BLaER1 (cell line): ENCODE data around the gene ARHGAP26.

ENCODE experiments used
- H3K27ac ChIP-seq: shearing (Covaris generic); formaldehyde crosslinking; 2 replicates; pipeline ENCODE4 v1.8.1; 2022
- H3K27me3 ChIP-seq: shearing (Covaris generic); formaldehyde crosslinking; 2 replicates; pipeline ENCODE4 v1.8.1; 2022
- H3K36me3 ChIP-seq: shearing (Covaris generic); formaldehyde crosslinking; 2 replicates; pipeline ENCODE4 v1.8.1; 2022
- H3K4me1 ChIP-seq: shearing (Covaris generic); formaldehyde crosslinking; 2 replicates; pipeline ENCODE4 v1.8.1; 2022
- H3K4me2 ChIP-seq: shearing (Covaris generic); formaldehyde crosslinking; 2 replicates; pipeline ENCODE4 v1.8.1; 2022
- H3K4me3 ChIP-seq: shearing (Covaris generic); formaldehyde crosslinking; 2 replicates; pipeline ENCODE4 v1.8.1; 2022
- H3K9ac ChIP-seq: shearing (Covaris generic); formaldehyde crosslinking; 2 replicates; pipeline ENCODE4 v1.8.1; 2022
- H3K9me3 ChIP-seq: shearing (Covaris generic); formaldehyde crosslinking; 2 replicates; pipeline ENCODE4 v1.8.1; 2022
- H4K20me1 ChIP-seq: shearing (Covaris generic); formaldehyde crosslinking; 2 replicates; pipeline ENCODE4 v1.8.1; 2022
- Cebpa-rat ChIP-seq: shearing (Covaris generic); IDR thresholded peaks from 2 replicates; pipeline ENCODE4 v1.8.1; 2022

The ARHGAP26 gene

DNA sequence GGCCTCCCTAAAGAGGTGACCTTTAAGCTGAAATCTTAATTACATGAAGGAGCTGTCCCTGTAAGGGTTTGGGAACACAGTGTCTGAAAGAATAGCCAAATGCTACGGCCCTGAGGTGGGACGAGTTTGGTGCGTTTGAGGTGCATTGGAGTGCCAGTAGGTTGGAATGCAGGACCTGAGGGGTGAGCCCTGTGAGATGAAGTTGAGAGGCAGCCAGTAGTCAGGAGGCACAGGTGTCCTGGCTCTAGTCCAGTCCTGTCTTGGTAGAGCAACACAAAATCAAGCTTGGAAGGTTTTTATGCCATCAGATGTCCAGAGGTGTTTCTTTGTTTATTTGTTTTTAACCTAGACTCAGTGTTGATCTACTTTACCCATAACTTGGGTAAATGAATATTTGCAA, 108.5 kb downstream of the ARHGAP26 start:
- H3K27ac ChIP-seq: no peak overlapping the region
- H3K9ac ChIP-seq: no peak overlapping the region
- peaks cover 8% of the 10 kb centered on the region; the same call in 1 of the 2 replicates for H3K4me1 ChIP-seq
- no peaks in the 10 kb centered on the region for H4K20me1 ChIP-seq
- H3K36me3 ChIP-seq: no peaks in the 10 kb centered on the region
- H3K27me3 ChIP-seq: no peaks in the 10 kb centered on the region
- no peak overlapping the region for H3K4me3 ChIP-seq
- no peak for TF ChIP-seq Cebpa-rat
- H3K4me2 ChIP-seq: no peak overlapping the region
- H3K9me3 ChIP-seq: no peaks in the 10 kb centered on the region

DNA sequence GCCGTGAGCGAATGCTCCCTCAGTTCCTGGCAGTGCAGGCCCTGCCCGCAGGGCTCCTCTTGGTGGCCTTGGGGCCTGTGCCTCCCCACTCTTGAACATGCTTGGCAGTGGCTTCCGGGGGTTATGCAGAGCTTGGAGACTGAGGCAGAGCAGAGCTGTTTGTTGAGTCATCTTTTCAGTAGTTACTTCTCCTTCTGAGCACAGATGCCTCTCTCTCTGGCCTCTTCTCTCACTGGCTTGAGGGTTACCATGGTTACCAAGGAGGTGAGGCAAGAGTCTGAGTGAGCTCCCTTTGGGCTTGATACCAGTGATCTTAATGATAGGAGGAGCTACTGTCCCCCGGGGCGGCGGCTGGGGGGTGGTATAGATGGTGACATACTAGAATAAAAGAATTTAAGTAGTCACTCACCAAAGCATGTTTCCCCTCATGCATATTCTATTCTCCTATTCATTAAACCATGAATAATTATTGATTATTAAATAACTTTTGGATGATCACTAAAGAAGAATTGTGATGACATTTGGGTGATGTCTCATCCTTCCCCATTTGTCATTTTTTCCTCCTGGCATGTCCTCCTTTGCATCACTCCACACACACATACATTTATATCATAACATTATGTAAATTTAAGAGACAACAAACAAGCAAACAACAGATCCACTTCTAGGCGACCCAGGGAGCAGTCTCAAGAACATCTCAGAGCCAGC, 111.1 kb downstream of the ARHGAP26 start:
- H3K27ac ChIP-seq: no peak overlapping the region
- H3K9me3 ChIP-seq: no peaks in the 10 kb centered on the region
- no peaks in the 10 kb centered on the region for H3K27me3 ChIP-seq
- no peaks in the 10 kb centered on the region for H3K36me3 ChIP-seq
- H3K4me1 ChIP-seq: peaks cover 8% of the 10 kb centered on the region; the same call in 1 of the 2 replicates
- H3K9ac ChIP-seq: no peak overlapping the region
- no peak overlapping the region for H3K4me3 ChIP-seq
- no peaks in the 10 kb centered on the region for H4K20me1 ChIP-seq
- H3K4me2 ChIP-seq: no peak overlapping the region
- TF ChIP-seq Cebpa-rat: no peak

DNA sequence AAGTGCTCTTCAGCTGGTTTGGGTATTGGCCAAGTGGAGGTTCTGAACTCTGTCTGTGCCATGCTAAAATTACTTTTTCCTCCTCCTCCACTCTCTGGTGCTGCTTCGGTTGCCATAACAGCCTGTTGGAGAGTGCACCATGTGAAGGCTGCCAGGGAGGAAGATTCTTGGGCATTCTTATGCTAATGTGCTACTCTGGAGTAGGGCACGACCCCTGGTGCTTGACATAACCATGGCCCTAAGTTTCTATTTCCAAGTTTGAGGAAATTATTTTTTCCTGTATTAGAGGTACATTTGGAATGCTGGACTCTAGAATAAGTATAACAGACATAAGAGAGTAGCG, 111.6 kb downstream of the ARHGAP26 start:
- peaks cover 8% of the 10 kb centered on the region; the same call in 1 of the 2 replicates for H3K4me1 ChIP-seq
- no peak overlapping the region for H3K4me3 ChIP-seq
- TF ChIP-seq Cebpa-rat: no peak
- H3K9ac ChIP-seq: no peak overlapping the region
- no peaks in the 10 kb centered on the region for H3K9me3 ChIP-seq
- H3K4me2 ChIP-seq: no peak overlapping the region
- H4K20me1 ChIP-seq: no peaks in the 10 kb centered on the region
- no peaks in the 10 kb centered on the region for H3K27me3 ChIP-seq
- no peak overlapping the region for H3K27ac ChIP-seq
- H3K36me3 ChIP-seq: no peaks in the 10 kb centered on the region

DNA sequence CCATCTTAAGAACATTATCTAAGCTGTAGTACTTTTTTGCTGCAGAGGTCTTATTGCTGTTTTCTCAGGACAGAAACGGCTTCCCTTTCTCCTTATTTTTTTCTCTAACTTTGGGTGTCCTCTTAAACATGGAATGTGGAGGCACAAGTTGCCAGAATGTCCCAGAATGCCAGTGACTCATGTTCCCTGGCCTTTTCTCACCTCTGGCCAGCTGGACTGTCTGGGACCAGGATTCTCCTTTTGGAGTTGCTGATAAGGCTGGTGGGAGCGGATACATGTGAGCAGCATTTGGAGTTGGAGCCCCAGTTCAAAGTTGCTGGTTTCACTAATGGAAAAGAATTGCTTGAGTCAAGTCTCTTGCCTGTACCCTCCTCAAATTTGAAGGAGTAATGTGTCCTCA, 112.8 kb downstream of the ARHGAP26 start:
- Histone ChIP-seq H4K20me1 (no peaks in the 10 kb centered on the region), H3K4me2 (no peak overlapping the region), H3K4me3 (no peak overlapping the region), H3K27me3 (no peaks in the 10 kb centered on the region), H3K9ac (no peak overlapping the region), H3K9me3 (no peaks in the 10 kb centered on the region), H3K36me3 (no peaks in the 10 kb centered on the region), H3K4me1 (peaks cover 8% of the 10 kb centered on the region; the same call in 1 of the 2 replicates), H3K27ac (no peak overlapping the region)
- no peak for TF ChIP-seq Cebpa-rat

DNA sequence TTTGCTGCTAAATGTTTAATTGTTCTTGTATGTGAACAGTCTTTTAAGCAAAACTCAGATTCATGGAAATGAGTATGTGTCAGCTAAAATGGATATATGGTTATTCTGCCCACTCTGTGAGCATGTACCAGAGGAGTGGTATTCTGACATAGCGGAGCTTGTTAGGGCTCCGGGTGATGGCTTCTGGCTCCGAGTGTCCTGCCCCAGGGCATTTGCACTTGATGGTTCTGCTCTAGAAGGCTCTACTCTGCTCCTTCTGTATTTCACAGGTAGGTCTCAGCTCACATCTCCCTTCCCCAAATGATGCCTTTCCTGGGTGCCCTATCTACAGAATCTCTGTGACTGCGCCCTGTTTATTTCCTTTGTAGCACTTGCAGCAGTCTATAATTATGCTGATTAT, 113.3 kb downstream of the ARHGAP26 start:
- Histone ChIP-seq H3K9ac (no peak overlapping the region), H3K27me3 (no peaks in the 10 kb centered on the region), H3K4me3 (no peak overlapping the region), H3K27ac (no peak overlapping the region), H3K9me3 (no peaks in the 10 kb centered on the region), H4K20me1 (no peaks in the 10 kb centered on the region), H3K4me2 (no peak overlapping the region), H3K36me3 (no peaks in the 10 kb centered on the region), H3K4me1 (peaks cover 8% of the 10 kb centered on the region; the same call in 1 of the 2 replicates)
- no peak for TF ChIP-seq Cebpa-rat

DNA sequence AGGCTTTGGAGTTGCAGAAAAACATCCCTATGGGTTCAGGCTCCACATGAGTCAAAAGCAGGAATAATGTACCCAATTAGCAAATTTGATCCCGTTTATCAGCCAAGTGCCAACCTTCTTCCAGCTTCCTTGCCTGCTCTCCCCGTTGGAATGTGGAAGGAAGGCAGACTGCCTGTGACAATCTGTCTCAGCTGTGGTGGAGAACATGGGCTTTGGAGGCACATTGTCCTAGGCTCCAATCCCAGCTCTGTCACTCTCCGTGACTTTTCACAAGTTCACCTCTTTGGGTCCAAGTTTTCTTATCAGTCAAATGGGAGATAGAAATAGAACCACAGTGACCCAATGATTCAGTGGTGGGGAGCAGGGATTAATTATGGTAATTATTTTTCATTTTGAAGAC, 113.9 kb downstream of the ARHGAP26 start:
- H3K4me2 ChIP-seq: no peak overlapping the region

DNA sequence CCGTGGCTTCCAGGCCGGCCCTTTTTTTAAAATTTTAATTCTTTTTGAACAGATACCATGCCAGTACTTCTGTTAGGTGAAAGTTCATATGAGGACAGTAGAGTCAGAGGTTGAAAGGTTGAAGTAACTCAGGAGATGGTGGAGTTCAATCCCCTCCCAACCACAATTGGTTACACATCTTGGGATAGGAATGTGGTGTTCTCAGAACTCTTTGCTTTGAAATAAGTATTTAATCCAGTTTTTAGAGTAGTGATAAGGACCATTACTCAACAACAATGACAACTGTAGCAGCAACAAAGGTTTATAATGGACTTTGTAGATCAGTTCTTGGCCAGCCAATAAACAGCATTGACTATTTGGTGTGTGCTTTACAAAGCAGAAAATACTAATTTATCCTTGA, 116.0 kb downstream of the ARHGAP26 start:
- Histone ChIP-seq H3K9me3 (no peaks in the 10 kb centered on the region), H3K27ac (no peak overlapping the region), H3K9ac (no peak overlapping the region), H3K4me3 (no peak overlapping the region), H3K4me2 (no peak overlapping the region), H3K4me1 (peaks cover 1% of the 10 kb centered on the region; the same call in 1 of the 2 replicates), H3K36me3 (no peaks in the 10 kb centered on the region), H3K27me3 (no peaks in the 10 kb centered on the region), H4K20me1 (no peaks in the 10 kb centered on the region)
- TF ChIP-seq Cebpa-rat: no peak

More for the DNA sequence above, 113.9 kb downstream of the ARHGAP26 start:
- H3K4me1 ChIP-seq: peaks cover 8% of the 10 kb centered on the region; the same call in 1 of the 2 replicates
- no peak for TF ChIP-seq Cebpa-rat
- H3K27ac ChIP-seq: no peak overlapping the region
- no peaks in the 10 kb centered on the region for H3K9me3 ChIP-seq
- no peaks in the 10 kb centered on the region for H3K27me3 ChIP-seq
- H4K20me1 ChIP-seq: no peaks in the 10 kb centered on the region
- no peaks in the 10 kb centered on the region for H3K36me3 ChIP-seq
- no peak overlapping the region for H3K9ac ChIP-seq
- H3K4me3 ChIP-seq: no peak overlapping the region

DNA sequence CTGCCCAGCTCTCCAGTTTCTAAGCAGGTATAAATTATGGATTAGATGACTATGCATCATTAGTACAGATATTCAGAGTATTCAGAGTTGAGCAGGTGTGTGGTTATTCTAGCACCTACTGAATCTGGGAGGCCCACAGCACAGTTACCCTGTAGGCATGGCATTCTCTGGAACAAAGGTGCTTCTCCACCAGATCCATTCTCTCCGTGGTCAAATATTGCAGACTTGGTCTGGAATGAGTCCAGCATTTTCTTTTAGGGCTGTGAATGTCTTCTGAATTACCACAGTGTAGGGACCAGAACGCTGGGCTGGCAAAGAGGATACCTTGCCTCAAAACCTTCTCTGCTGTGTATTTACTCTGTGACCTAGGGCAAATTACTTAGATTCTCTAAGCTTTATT, 116.8 kb downstream of the ARHGAP26 start:
- no peak overlapping the region for H3K9ac ChIP-seq
- H3K9me3 ChIP-seq: no peaks in the 10 kb centered on the region
- H4K20me1 ChIP-seq: no peaks in the 10 kb centered on the region
- no peaks in the 10 kb centered on the region for H3K4me1 ChIP-seq
- H3K27ac ChIP-seq: no peak overlapping the region
- no peak for TF ChIP-seq Cebpa-rat
- no peak overlapping the region for H3K4me2 ChIP-seq
- H3K36me3 ChIP-seq: no peaks in the 10 kb centered on the region
- no peak overlapping the region for H3K4me3 ChIP-seq
- H3K27me3 ChIP-seq: no peaks in the 10 kb centered on the region

DNA sequence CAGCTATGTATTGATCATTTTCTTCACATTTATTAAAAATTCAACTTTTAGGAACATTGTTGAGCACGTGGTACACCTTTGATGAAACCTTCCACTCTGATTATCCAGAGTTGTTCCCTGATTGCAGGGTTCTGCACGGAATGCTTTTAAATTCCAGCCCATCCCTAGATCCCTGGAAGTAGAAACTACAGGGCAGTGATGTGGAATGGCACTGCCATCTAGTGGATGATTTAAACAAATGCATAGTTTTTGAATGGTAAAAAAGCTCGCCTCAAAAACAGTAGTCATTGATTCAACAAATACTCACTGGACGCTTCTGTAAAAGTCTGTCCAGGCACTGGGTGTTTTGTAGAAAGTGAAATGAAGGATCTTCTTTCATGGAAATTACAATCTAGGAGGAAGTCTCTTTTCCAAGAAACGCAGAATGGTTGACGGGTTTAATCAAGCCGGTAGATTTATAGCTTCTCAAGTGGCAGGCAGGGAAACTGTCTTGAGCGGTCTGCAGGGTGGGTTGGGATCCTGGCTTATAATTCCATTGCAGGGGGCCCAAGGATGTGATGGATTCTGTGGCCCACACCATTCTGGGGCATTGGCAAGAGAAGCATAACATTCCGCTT, 118.4 kb downstream of the ARHGAP26 start:
- Histone ChIP-seq H3K4me3 (no peak overlapping the region), H3K9ac (no peak overlapping the region)

DNA sequence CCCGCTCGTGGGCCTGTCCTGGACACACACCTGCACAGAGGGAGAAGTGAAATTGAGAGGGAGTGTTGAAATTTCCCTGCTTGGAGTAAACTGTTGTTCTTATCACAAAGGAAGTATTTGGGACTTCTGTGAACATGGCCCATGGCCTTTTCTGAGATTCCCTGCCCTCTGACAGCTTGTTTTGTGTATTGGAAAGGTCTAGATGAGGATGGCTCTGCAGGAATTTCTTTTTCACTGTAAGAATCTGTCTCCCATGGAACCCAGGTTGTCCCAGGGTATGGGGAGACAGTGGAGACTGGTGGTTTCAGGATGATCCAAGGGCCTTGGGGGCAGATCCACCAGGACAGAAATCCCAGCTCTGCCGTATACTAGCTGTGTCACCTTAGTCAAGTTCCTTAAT, 121.8 kb downstream of the ARHGAP26 start:
- H3K4me3 ChIP-seq: no peak overlapping the region
- H3K27me3 ChIP-seq: no peaks in the 10 kb centered on the region
- H3K27ac ChIP-seq: no peak overlapping the region
- H3K4me2 ChIP-seq: no peak overlapping the region
- no peaks in the 10 kb centered on the region for H3K4me1 ChIP-seq
- no peak overlapping the region for H3K9ac ChIP-seq
- H3K36me3 ChIP-seq: peaks cover 10% of the 10 kb centered on the region
- no peak for TF ChIP-seq Cebpa-rat
- H4K20me1 ChIP-seq: no peaks in the 10 kb centered on the region
- H3K9me3 ChIP-seq: no peaks in the 10 kb centered on the region

More for the DNA sequence above, 118.4 kb downstream of the ARHGAP26 start:
- H3K4me2 ChIP-seq: no peak overlapping the region
- TF ChIP-seq Cebpa-rat: no peak
- no peaks in the 10 kb centered on the region for H4K20me1 ChIP-seq
- H3K4me1 ChIP-seq: no peaks in the 10 kb centered on the region
- H3K27ac ChIP-seq: no peak overlapping the region
- H3K9me3 ChIP-seq: no peaks in the 10 kb centered on the region
- no peaks in the 10 kb centered on the region for H3K36me3 ChIP-seq
- H3K27me3 ChIP-seq: no peaks in the 10 kb centered on the region
